GM13977 (cell line): ENCODE results near the gene KRT4.

Experiments
- DNase-seq: peaks from one replicate; pipeline ENCODE4 v3.0.0; 2012; ENCODE audit warnings: low spot score
- in situ Hi-C: fragments of 300-500 bp; cut with MboI; formaldehyde crosslinking; loops from one replicate; pipeline ENCODE4 v1.12.0; 2022; ENCODE audit warnings: low sequenced_read_pairs, low pct_unique_long_range_greater_than_20kb, mixed read lengths, inconsistent platforms; ENCODE audit not compliant: unreplicated experiment
- TF ChIP-seq, protein P1 (sequence below): IDR thresholded peaks from 2 replicates; pipeline ENCODE4 v1.5.1; 2012; ENCODE audit warnings: mild to moderate bottlenecking, control low read depth; ENCODE audit not compliant: insufficient read depth; ENCODE audit errors: extremely low read depth, missing control alignments

Gene KRT4

GRCh38 chr12:52818388-52818787 lies 4.5 kb upstream of the KRT4 start:
- TF ChIP-seq, protein P1, sequence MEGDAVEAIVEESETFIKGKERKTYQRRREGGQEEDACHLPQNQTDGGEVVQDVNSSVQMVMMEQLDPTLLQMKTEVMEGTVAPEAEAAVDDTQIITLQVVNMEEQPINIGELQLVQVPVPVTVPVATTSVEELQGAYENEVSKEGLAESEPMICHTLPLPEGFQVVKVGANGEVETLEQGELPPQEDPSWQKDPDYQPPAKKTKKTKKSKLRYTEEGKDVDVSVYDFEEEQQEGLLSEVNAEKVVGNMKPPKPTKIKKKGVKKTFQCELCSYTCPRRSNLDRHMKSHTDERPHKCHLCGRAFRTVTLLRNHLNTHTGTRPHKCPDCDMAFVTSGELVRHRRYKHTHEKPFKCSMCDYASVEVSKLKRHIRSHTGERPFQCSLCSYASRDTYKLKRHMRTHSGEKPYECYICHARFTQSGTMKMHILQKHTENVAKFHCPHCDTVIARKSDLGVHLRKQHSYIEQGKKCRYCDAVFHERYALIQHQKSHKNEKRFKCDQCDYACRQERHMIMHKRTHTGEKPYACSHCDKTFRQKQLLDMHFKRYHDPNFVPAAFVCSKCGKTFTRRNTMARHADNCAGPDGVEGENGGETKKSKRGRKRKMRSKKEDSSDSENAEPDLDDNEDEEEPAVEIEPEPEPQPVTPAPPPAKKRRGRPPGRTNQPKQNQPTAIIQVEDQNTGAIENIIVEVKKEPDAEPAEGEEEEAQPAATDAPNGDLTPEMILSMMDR = no peak
- no peak for DNase-seq
- in situ Hi-C loops = no loop called here

- in situ Hi-C loops = no loop called here
- no peak for DNase-seq
- TF ChIP-seq, protein P1 = no peak
Measured at GRCh38 chr12:52817699-52818238, 3.9 kb upstream of the KRT4 start.

DNA sequence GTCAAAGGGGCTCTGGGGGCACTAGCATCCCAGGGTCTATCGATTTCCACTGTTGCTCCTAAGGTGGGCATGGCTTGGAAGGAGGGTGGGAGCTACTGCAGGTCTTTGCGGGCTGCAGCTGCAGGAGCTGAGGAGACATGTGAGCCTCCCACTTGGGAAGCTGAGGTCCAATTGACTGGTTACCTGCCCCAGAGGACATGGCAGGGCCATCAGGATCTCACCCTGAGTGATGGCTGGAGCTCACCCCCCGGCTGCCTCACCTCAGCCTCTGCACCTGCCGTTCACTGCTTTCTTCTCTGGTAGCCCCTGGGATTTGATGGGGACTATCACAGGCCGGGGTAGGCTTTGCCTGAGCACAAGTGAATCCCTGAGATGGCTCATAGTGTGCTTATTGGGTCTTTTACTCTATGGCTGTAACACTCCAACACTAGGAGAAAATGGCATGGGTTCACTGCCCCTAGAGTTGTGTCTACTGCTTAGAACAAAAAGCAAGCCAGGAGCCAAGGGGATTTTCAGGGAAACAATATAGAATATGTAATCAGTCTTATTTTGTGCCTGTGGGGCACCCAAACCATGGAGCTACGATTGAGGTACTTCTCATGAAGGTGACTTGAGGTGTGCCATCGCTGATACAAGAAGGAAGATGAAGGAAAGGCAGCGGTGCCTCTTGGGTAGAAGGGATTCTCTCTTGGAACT lies 3.2 kb upstream of the KRT4 start:
- in situ Hi-C loops = no loop called here
- TF ChIP-seq, protein P1 = no peak
- no peak for DNase-seq

- DNase-seq = no peak
- TF ChIP-seq, protein P1 = no peak
- in situ Hi-C loops = no loop called here
Measured at GRCh38 chr12:52815676-52816588, 2.0 kb upstream of the KRT4 start.

DNA sequence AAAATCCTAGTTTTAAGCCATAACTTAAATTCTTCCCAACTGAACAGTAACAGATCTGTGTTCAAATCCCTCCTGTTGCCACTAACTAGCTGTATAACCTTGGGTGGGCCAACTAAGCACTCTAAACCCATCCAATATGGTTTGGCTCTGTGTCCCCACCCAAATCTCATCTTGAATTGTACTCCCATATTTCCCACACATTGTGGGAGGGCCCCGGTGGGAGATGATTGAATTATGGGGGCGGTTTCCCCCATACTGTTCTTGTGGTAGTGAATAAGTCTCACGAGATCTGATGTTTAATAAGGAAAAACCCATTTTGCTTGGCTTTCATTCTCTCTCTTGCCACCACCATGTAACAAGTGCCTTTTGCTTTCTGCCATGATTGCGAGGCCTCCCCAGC lies 1.2 kb upstream of the KRT4 start:
- in situ Hi-C loops = no loop called here
- DNase-seq = no peak
- TF ChIP-seq, protein P1 = no peak

GRCh38 chr12:52814710-52815155 lies 817 bp upstream of the KRT4 start:
- no peak for DNase-seq
- TF ChIP-seq, protein P1 = no peak
- in situ Hi-C loops = no loop called here
